GM18520 (cell line): ENCODE data around the gene LAMB3.

Experiments
- ATAC-seq: cut with Tn5 transposase; IDR thresholded peaks from one replicate; pipeline ENCODE4 v1.9.1; 2021; ENCODE audit not compliant: unreplicated experiment

LAMB3 gene

GRCh38 chr1:209662879-209663327 lies 10.7 kb upstream of the LAMB3 start:
- no peak for ATAC-seq

- ATAC-seq: no peak
Measured at GRCh38 chr1:209661071-209661470, 8.8 kb upstream of the LAMB3 start.

GRCh38 chr1:209659909-209660308 lies 7.7 kb upstream of the LAMB3 start:
- ATAC-seq: peak; percentile 65

- ATAC-seq: no peak
Measured at GRCh38 chr1:209657918-209658317, 5.7 kb upstream of the LAMB3 start.

DNA sequence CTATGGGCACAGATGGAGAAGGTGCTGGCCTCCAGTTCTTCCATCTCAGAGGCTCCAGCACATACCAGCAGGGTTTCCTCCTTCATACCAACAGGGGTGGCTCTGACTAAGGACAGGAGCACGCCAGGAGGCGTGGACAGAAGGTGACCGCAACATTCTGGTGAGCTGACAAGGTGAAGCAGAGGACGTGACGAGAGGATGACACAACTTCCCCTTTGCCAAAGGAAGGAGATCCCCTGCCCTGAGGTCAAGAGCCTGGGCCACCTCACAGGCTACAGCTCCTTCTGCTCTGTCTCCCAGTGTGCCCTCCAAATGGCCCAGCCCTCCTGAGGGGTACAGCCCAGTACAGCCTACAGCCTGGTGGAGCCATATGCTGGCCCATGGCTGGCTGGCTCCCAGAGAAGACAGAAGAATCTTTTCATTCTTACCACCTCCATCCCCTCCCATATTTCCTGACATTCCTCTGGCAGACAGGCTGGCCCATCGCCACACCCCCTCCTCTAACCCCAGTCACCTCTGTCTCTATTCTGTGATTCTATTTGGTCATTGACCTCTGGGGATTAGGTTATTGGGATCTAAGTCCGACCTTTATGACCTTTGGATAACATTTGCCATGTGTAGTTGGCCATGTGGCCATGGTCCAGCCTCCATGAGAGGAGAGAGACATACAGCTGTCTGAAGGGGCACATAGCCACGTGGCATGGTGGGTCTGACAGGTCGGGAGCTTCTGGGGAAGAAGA lies 5.1 kb upstream of the LAMB3 start:
- peak; percentile 51 for ATAC-seq

- no peak for ATAC-seq
Measured at GRCh38 chr1:209655411-209656231, 3.4 kb upstream of the LAMB3 start.

- ATAC-seq: no peak
Measured at GRCh38 chr1:209653915-209654351, 1.7 kb upstream of the LAMB3 start.

DNA sequence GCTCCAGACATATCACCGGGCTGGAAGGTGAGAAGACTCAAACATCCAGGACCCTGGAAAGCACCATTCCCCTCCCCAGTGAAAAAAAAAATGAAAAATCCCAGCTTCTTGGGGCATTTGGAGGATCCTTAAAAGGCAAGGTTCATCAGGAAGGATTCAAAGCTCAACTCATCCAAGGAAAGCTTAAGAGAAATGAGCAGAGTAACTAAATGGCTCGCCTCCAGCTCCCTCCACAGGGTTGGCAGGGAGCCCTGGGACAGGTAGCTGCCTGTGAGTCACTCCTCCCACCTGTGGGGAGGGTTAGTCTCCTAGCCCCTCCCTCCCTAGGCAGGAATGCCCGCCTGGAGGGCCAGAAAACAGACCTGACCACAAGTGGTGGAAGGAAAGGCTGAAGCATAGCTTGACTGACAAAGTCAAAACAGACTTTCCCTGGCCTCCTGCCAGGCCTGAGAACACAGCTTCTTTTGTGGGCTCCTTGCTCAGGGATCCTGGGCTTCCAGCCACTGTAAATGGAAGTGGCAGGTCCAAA lies 712 bp upstream of the LAMB3 start:
- no peak for ATAC-seq

DNA sequence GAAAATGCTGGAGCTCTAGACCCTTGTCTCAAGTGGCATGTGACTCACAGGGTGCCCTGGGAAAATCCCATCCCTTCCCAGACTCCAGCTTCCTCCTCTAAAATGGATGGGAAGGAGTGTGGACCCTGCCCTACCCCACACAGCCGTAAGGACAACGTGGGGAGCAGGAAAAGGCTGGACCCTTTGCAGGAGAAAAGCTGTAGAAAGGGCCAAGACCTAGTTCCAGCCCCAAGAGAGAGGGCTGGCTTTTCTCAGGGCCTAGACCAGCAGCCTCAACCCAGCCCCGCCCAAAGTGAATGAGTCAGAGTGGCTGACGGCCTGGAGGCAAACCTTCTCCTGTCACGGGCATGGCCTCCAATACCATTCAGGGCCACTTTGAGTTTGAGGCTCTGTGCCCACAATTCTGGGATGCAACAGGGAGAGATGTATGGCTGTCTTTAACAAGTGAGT lies 1.1 kb downstream of the LAMB3 start:
- peak; percentile 68 for ATAC-seq

- no peak for ATAC-seq
Measured at GRCh38 chr1:209650454-209650853, 1.8 kb downstream of the LAMB3 start.

DNA sequence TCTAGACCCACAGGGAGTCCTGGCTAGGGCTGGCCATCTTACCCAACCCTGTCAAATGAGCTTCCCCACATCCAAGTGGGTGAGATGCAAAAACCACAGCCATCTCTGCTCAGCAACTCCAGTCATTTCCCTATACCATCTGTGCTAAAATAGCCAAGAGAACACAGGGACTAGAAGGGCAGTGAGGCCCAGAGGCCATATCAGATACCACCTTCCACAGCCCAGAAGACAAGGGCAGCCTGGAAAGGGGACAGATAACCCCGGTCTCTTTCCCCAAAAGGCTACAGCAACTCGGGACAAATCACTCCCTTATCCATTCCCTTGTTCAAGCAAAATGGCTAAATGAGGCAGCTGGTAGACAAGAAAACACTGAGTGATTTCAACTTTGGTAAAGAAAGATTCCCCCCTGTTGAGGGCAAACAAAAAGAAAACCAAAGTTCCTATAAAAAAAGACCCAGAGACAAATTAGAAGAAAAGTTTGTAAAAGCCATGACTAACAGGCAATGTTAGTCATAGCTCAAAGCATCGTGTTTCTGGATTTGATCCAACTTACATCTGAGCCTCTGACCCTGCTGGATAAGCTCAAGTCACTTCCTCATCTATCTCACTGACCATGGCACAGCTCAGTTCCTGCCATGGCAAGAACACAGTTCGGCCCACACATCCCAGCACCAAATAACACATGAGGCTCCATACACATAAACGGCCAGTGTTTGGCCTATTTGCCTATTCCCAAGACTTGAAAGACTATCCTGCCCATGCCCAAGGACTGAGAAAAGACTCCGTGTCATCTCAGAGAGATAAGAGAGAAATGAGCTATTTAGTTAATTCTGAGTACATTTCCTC lies 3.1 kb downstream of the LAMB3 start:
- ATAC-seq: no peak

- ATAC-seq: no peak
Measured at GRCh38 chr1:209648346-209648745, 3.9 kb downstream of the LAMB3 start.

GRCh38 chr1:209647156-209647555 lies 5.1 kb downstream of the LAMB3 start:
- ATAC-seq: no peak

DNA sequence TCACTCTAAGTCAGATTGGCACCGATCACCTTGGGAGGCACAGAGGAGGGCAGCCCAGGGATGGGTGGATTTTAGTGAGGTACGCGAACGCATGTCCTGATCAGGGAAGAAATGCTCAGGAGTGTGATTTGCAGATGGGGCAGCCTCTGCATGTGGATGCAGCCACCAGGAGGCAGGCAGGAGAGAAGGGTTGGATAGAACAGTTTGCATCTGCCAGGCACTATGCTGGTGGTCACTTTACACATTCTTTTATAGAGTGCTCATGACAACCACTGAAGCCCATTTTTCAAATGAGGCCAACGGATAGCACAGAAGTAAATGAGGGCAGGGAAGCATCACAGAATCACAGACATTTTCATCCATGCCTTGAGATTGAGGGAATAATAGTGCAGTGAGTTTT lies 5.7 kb downstream of the LAMB3 start:
- ATAC-seq: no peak

DNA sequence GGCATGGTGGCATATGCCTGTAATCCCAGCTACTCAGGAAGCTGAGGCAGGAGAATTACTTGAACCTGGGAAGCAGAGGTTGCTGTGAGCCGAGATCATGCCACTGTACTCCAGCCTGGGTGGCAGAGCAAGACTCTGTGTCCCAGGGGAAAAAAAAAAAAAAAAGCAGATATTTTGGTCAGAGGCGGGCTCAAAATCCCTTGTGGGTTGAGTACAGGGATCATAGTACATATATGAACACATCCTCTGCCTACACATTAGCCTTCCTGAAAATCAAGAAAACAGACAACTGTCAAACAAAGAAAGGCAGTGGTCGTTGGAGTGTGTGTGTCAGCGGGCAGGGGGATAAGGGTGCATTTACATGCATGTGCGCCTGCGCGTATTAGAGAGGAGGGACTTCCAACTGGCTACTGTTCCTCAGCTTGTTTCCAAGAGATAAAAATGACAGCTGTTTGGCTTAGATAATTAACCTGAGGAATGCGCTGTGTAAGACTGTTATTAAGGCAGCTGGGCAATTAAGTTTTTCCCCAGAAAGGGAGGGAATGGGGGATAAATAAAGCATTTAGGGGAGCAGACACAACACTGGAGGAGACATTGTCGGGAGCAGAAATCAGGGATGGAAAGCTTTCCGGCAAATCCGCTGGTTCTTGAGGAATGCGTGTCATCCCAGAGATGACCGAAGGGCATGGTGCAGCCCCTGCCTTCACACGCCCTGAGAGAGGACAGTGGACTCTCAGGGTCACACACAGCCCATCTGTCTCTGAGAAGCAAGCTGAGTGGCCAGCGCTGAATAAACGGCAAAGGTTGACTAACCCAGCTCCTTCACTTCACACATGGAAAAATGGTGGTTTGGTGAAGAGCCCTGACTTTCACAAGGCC lies 6.4 kb downstream of the LAMB3 start:
- ATAC-seq: no peak

- ATAC-seq: no peak
Measured at GRCh38 chr1:209643285-209644020, 8.8 kb downstream of the LAMB3 start.

GRCh38 chr1:209642816-209643215 lies 9.4 kb downstream of the LAMB3 start:
- ATAC-seq: no peak

DNA sequence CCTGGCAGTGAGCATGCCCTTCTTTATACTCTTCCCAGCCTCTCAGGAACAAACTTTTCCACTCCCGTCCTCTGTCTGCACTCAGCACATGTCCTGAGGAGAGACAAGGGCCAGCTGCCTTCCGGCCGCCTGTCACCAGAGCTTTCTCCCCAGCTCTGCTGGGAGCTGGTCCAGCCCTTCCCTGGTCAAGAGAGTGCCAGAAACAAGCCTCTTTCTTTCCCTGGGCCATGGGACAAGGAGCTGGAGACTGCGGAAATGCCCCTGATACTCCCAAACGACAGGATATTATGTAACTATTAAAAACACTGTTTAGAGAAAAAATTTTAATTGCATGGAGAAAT lies 10.4 kb downstream of the LAMB3 start:
- ATAC-seq: no peak

GRCh38 chr1:209635850-209636249 lies 16.4 kb downstream of the LAMB3 start:
- no peak for ATAC-seq
